HG02588 (cell line): ENCODE measurements around the gene HAND2.

Source experiments
- ATAC-seq: cut with Tn5 transposase; IDR thresholded peaks from one replicate; pipeline ENCODE4 v1.9.1; 2021; ENCODE audit warnings: mild to moderate bottlenecking, moderate library complexity; ENCODE audit not compliant: unreplicated experiment

HAND2 gene

GRCh38 chr4:173536808-173537429 lies 6.9 kb upstream of the HAND2 start:
- ATAC-seq, result no peak

- no peak for ATAC-seq
These were observed 5.9 kb upstream of the HAND2 start for GRCh38 chr4:173535957-173536356.

GRCh38 chr4:173535165-173535902 lies 5.3 kb upstream of the HAND2 start:
- no peak for ATAC-seq

- no peak for ATAC-seq
These were observed 4.4 kb upstream of the HAND2 start for GRCh38 chr4:173534434-173534833.

GRCh38 chr4:173532725-173533511 lies 2.9 kb upstream of the HAND2 start:
- no peak for ATAC-seq

GRCh38 chr4:173531086-173531965 lies 1.3 kb upstream of the HAND2 start:
- ATAC-seq, result no peak

- no peak for ATAC-seq
These were observed 477 bp upstream of the HAND2 start for GRCh38 chr4:173530326-173531085.

GRCh38 chr4:173528378-173529321 lies 1.4 kb downstream of the HAND2 start:
- no peak for ATAC-seq

- no peak for ATAC-seq
These were observed 2.7 kb downstream of the HAND2 start for GRCh38 chr4:173527103-173527891.

- no peak for ATAC-seq
These were observed 3.3 kb downstream of the HAND2 start for GRCh38 chr4:173526724-173527102.

- ATAC-seq, result no peak
These were observed 4.0 kb downstream of the HAND2 start for GRCh38 chr4:173526027-173526482.

GRCh38 chr4:173525118-173526011 lies 4.7 kb downstream of the HAND2 start:
- ATAC-seq, result no peak

GRCh38 chr4:173524218-173525117 lies 5.6 kb downstream of the HAND2 start:
- ATAC-seq, result no peak

- no peak for ATAC-seq
These were observed 7.1 kb downstream of the HAND2 start for GRCh38 chr4:173522951-173523395.

- ATAC-seq, result peak; percentile 35
These were observed 7.7 kb downstream of the HAND2 start for GRCh38 chr4:173522160-173522950.
